Fibroblast of mammary gland (primary cell): ENCODE data around the gene RIMS1.

Experiments
- DNase-seq: peaks from one replicate; pipeline ENCODE4 v3.0.0-alpha.2; 2010; ENCODE audit warnings: low read depth
- H3K4me3 ChIP-seq: 2 replicates; pipeline ENCODE4 v1.5.1; 2011; ENCODE audit warnings: low read depth, mild to moderate bottlenecking, low read length, moderate library complexity; ENCODE audit not compliant: control insufficient read depth
- TF ChIP-seq, protein P1 (sequence below): conservative IDR thresholded peaks from 2 replicates; pipeline ENCODE4 v1.5.1; 2011; ENCODE audit warnings: low read depth, low read length, inconsistent platforms; ENCODE audit not compliant: control insufficient read depth, insufficient read depth

RIMS1 gene, protein sequence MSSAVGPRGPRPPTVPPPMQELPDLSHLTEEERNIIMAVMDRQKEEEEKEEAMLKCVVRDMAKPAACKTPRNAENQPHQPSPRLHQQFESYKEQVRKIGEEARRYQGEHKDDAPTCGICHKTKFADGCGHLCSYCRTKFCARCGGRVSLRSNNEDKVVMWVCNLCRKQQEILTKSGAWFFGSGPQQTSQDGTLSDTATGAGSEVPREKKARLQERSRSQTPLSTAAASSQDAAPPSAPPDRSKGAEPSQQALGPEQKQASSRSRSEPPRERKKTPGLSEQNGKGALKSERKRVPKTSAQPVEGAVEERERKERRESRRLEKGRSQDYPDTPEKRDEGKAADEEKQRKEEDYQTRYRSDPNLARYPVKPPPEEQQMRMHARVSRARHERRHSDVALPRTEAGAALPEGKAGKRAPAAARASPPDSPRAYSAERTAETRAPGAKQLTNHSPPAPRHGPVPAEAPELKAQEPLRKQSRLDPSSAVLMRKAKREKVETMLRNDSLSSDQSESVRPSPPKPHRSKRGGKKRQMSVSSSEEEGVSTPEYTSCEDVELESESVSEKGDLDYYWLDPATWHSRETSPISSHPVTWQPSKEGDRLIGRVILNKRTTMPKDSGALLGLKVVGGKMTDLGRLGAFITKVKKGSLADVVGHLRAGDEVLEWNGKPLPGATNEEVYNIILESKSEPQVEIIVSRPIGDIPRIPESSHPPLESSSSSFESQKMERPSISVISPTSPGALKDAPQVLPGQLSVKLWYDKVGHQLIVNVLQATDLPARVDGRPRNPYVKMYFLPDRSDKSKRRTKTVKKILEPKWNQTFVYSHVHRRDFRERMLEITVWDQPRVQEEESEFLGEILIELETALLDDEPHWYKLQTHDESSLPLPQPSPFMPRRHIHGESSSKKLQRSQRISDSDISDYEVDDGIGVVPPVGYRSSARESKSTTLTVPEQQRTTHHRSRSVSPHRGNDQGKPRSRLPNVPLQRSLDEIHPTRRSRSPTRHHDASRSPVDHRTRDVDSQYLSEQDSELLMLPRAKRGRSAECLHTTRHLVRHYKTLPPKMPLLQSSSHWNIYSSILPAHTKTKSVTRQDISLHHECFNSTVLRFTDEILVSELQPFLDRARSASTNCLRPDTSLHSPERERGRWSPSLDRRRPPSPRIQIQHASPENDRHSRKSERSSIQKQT (N-terminal part only)

DNA sequence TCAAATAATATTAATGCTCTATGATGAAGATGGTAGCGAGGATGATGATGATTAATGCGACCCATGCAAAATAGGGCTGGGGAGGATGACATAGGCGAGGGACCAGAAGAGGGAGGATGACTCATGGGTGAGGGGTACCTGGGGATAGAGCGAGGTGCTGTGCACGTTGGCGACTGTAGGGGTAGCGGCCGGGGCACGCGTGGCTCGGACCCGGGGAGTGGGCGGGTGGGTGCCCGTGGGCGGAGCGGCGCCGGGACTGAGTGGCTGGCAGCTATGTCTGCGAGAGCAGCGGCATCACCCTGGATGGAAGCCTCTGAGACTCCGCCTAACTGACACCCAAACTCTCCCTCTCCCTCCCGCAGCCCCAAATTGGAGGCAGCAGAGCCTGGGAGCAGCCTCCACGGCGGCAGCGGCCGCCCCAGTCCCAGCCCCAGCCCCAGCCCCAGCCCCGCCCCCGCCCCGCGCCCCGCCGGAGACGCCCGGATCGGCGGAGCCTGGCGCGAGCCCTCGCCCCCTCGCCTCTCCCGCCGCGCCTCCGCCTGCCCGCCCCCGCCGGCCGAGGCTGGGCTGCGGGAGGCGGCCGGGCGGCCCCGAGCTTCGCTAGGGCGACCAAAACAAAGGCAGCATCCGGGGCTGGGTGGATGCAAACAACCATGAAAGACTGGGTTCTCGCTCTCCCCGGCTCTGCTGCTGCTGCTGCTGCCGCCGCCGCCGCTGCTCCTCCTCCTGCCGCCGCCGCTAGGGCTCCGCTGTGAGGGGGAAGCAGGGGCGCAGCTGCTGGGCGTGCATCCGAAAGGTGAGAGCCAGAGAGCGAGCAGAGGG, at the start of gene RIMS1:
RIMS1 (plus strand) TSS at position 367 of the 822 bp plus-strand sequence. CDS start 474 bp downstream, outside the sequence.
- no peak for DNase-seq
- H3K4me3 ChIP-seq = no peak within 1 kb of the TSS
- TF ChIP-seq, protein P1, sequence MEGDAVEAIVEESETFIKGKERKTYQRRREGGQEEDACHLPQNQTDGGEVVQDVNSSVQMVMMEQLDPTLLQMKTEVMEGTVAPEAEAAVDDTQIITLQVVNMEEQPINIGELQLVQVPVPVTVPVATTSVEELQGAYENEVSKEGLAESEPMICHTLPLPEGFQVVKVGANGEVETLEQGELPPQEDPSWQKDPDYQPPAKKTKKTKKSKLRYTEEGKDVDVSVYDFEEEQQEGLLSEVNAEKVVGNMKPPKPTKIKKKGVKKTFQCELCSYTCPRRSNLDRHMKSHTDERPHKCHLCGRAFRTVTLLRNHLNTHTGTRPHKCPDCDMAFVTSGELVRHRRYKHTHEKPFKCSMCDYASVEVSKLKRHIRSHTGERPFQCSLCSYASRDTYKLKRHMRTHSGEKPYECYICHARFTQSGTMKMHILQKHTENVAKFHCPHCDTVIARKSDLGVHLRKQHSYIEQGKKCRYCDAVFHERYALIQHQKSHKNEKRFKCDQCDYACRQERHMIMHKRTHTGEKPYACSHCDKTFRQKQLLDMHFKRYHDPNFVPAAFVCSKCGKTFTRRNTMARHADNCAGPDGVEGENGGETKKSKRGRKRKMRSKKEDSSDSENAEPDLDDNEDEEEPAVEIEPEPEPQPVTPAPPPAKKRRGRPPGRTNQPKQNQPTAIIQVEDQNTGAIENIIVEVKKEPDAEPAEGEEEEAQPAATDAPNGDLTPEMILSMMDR = no peak

DNA sequence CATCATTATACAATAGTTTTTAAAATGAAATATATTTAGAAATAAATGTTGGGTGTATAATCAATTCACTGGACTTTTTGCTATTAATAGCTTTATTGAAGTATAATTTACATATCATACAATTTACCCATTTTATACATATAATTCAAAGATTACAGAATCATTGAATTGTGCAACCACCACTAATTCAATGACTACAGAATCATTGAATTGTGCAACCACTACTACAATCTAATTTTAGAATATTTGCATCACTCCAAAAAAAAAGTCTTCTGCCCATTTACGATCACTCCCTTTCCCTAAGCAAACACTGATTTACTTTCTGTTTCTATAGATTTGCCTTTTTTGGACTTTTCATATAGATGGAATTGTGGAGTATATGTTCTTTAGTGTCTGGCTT, 35.1 kb upstream of the RIMS1 start:
- TF ChIP-seq, protein P1 = no peak
- DNase-seq = no peak
- H3K4me3 ChIP-seq = no peak overlapping the region

DNA sequence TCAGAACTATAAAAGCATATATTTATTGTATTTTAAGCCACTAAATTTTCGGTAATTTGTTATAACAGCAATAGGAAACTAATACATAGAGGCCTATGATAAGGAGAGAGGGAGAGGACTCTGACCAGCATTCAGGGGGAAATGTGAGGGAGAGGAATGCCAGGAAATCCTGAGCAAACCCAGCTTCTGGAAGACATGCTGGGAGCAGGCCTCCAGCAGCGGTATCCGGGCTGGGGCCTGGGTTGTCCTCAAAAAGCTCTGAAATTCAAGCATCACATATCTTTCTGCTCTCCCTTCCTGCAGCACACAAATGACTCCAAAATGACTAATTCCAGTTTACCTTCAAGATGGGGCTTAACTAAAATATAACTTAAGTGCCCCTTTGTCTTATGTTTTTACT, 33.4 kb upstream of the RIMS1 start:
- no peak overlapping the region for H3K4me3 ChIP-seq
- TF ChIP-seq, protein P1 = no peak
- no peak for DNase-seq

DNA sequence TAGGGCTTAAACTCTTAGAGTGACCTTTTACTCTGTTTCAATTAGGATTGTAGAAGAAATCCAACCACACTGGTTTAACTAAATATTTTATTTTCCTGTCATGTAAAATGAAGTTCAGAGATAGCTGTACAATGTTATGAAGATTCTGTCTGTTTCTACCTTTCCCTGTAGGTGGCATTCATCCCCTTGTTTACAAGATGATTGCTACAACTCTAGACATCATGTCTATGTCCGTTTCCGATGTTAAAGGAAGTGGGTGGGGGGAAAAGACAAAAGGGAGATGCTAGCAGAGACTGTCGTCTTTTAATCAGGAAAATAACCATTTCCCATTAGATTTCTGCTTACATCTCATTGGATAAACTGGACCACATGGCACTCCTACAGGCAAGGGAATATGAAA, 30.9 kb upstream of the RIMS1 start:
- TF ChIP-seq, protein P1 = no peak
- DNase-seq = no peak
- no peak overlapping the region for H3K4me3 ChIP-seq

DNA sequence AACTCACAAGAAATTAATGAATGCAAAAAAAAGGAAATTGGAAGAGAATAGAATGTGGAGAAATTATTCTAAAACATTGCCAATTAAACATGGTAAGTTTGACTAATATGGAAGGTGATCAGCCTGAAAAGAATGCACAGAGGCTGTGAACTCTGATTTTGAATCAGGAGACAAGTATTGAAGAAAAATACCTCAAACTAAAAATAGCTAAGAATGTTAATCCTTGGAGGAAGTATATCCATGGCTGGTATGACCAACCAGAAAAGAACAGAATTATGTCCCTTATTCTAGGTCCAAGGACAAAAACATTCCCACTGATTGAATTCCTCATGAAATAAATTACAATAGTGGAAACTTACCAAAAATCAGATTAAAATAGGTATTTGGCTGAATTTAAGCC, 7.3 kb upstream of the RIMS1 start:
- H3K4me3 ChIP-seq = no peak overlapping the region
- no peak for DNase-seq
- TF ChIP-seq, protein P1 = no peak
